HG02870 (cell line): ENCODE data around the gene AMH.

Source experiments
- ATAC-seq: cut with Tn5 transposase; IDR thresholded peaks from one replicate; pipeline ENCODE4 v1.9.1; 2021; ENCODE audit warnings: mild to moderate bottlenecking, moderate library complexity; ENCODE audit not compliant: unreplicated experiment

AMH gene

GRCh38 chr19:2283835-2284507 is 34.8 kb downstream of the AMH start:
- ATAC-seq, result no peak

DNA sequence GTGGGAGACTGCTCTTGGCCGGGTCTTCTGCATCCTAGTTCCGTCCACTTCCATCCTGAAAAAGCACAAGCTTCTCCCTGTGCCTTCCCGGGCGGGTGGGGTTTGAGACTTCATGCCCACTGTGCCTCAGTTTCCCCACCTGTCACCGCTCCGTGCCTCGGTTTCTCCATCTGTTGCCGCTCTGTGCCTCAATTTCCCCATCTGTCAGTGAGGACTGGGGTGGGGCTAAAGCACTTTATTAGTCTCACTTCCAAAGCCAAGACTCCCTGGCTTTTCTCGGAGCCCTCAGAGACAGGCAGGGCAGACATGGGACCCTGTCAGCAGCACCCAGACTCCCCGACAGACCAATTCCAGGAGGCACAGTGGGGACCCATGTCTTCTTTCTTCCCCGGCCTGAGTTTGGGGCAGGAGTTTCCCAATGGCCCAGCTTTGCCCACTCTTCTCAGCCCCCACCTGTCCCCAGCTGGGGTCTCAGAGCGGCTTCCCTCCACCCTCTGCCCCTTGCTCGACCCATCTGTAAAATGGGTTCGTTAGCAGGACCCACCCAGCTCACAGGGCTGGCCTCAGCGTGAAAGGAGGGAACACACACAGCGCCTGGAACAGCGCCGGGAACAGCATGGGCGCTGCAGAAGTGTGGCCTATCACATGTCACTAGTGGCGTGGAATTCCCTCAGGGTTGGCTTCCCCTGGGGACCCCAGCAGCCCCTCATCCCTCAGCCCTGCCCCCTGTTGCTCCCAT is 37.4 kb downstream of the AMH start:
- no peak for ATAC-seq

GRCh38 chr19:2287585-2288337 is 38.6 kb downstream of the AMH start:
- no peak for ATAC-seq

DNA sequence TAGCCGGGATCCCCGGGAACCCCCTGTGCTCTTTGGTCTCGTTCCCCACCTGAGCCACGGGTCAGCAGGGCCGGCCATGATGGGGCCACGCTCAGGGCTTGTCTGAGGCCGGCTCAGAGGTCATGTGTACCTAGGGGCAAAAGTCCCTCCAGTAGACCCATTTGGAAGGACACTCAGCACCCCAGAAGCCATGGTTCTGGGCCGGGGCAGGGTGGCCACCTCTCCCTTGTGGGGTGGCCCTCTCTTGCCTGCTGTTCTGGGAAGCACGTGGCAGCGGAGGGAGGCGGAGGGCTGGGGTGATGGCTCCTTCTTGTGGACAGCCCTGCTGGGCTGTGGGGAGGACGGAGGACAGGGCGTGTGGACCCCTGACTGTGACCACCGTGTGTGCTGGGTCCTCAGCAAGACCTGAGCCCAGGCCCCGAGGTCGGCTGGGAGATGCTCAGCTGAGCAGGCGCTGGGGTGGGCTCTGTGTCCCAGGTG is 39.3 kb downstream of the AMH start:
- ATAC-seq, result no peak

DNA sequence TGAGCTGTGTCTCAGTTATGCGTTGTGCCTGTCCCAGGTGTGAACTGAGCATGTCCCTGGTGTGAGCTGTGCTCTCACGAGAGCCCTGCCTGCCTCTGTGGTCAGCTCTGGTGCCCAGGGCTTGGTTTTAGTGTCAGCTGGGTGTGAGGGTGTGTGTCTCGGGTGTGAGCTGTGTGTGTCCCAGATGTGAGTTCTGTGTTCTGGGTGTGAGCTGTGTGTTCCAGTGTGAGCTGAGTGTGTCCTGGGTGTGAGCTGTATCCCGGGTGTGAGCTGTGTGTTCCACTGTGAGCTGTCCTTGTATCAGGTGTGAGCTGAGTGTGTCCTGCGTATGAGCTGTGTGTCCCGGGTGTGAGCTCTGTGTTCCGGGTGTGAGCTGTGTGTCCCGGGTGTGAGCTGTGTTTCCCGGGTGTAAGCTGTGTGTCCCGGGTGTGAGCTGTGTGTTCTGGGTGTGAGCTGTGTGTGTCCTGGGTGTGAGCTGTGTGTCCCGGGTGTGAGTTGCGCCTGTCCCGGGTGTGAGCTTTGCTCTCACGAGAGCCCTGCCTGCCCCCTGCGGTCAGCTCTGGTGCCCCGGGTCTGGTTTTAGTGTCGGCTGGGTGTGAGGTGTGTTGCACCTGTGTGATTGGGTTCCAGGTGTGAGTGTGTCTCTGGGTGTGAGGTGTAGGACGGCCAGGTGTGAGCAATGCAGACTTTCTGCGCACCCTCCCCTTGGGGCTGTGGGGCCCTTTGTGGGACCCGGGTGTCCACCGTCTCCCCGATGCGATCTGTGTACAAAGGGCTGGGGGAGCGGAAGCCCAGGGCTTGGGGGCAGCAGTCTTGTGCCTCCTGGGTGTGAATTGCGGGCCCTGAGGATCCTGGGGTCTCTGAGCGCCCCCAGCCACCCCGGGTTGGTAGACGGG is 39.9 kb downstream of the AMH start:
- no peak for ATAC-seq

DNA sequence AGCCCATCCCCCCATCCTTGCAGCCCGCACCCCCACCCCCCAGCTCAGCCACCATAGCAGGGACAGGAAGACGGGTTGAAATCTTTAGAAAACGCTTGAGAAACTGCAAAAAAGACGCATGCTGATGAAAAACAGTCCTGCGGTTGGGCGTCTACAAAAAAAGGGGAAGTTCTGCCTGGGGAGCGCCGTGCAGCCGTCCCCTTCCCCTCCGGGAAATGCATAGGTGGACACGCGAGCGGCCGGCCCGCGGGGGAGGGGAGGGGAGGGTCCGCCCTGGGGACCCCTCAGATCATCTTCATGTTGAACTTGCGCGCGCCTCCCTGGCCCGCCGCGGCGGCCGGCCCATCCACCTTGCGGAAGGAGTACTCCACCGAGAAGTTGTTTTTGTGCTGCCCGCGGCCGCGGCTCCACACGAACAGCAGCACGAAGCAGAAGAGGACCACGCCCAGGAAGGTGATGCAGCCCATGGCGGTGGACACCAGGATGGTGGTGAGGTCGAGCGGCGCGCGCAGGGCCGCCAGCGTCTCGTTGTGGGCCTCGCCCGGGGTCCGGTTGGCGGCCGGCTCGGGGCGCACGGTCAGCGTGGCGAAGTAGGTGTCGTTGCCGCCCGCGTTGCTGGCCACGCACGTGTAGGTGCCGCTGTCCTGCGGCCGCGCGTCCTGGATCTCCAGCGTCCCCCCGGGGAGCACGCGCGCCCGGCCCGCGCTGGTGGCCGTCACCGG is 40.8 kb downstream of the AMH start:
- no peak for ATAC-seq

- no peak for ATAC-seq
These were observed 41.5 kb downstream of the AMH start for GRCh38 chr19:2290441-2291184.

DNA sequence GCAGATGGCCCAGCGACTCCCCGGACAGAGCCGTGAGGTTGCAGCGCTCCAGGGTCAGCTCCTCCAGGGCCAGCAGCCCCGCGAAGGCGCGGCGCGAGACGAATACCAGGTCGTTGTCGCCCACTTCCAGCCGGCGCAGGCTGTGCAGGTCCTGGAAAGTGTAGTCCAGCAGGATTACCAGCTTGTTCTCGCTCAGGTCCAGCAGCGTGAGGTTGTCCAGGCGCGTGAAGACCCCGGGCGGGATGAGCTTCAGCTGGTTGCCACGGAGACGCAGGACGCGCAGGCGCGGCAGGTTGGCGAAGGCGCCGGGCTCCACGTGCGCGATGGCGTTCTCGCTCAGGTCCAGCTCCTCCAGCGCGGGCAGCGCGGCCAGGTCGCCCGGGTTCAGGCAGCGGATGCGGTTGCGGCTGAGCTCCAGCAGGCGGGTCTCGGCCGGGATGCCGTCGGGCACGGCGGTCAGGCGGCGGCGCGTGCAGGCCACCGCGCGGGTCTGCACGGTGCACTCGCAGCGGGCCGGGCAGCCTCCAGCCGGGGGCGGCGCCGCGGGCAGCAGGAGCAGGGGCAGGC is 42.1 kb downstream of the AMH start:
- ATAC-seq, result no peak

GRCh38 chr19:2294687-2295335 is 45.7 kb downstream of the AMH start:
- no peak for ATAC-seq

DNA sequence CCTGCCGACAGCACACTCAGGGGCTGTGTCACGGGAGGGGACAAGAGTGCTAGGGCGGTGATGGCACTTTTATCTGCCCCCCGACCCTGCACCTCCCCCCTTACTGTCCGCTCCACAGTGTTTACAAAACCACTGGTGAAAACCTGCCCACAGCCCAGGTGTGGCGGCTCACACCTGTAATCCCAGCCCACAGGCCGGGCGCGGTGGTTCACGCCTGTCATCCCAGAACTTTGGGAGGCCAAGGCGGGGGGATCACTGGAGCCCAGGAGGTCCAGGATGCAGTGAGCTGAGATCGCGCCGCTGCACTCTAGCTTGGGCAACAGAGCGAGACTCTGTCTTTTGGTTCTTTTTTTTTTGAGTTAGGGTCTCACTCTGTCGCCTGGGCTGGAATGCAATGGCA is 47.0 kb downstream of the AMH start:
- ATAC-seq, result no peak

GRCh38 chr19:2300533-2300932 is 51.4 kb downstream of the AMH start:
- no peak for ATAC-seq
